PC-9 (cell line): ENCODE measurements around the gene METTL6.

Experiments used
- EZH2 ChIP-seq: fragments of 200-600 bp; sonication (generic); IDR thresholded peaks from 2 replicates; pipeline ENCODE4 v1.8.0; 2017; ENCODE audit warnings: antibody characterized with exemption, low read depth
- TF ChIP-seq, protein P1 (sequence below): fragments of 200-600 bp; sonication (generic); conservative IDR thresholded peaks from 2 replicates; pipeline ENCODE4 v1.6.1; 2017; ENCODE audit warnings: mixed run types, antibody characterized with exemption, mild to moderate bottlenecking, moderate library complexity

DNA sequence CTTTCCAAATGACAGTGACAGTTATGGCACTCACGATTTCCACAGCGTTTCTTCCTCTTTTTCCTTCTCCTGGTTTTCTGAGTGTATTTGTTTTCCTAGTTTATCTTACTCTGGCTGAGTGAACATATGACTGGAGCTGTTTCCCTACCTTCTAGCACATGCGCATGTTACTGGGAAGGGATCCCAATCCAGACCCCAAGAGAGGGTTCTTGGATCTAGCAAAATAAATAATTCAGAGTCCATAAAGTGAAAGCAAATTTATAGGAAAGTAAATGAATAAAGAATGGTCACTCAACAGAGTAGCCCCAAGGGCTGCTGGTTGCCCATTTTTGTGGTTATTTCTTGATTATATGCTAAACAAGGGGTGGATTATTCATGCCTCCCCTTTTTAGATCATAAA is 23.8 kb downstream of the METTL6 start:
- TF ChIP-seq, protein P1, sequence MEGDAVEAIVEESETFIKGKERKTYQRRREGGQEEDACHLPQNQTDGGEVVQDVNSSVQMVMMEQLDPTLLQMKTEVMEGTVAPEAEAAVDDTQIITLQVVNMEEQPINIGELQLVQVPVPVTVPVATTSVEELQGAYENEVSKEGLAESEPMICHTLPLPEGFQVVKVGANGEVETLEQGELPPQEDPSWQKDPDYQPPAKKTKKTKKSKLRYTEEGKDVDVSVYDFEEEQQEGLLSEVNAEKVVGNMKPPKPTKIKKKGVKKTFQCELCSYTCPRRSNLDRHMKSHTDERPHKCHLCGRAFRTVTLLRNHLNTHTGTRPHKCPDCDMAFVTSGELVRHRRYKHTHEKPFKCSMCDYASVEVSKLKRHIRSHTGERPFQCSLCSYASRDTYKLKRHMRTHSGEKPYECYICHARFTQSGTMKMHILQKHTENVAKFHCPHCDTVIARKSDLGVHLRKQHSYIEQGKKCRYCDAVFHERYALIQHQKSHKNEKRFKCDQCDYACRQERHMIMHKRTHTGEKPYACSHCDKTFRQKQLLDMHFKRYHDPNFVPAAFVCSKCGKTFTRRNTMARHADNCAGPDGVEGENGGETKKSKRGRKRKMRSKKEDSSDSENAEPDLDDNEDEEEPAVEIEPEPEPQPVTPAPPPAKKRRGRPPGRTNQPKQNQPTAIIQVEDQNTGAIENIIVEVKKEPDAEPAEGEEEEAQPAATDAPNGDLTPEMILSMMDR = no peak
- no peak for TF ChIP-seq EZH2
